Sigmoid colon (tissue), 7 donors: ENCODE data around the gene RABGAP1. TPM values are rescaled to one million over a fixed set of nuclear protein-coding genes. Genes with fewer than 3 reads are reported as not detected.

ENCODE experiments used
- DNase-seq: peaks from one replicate; pipeline ENCODE4 v3.0.0-alpha.2; 2019
- H3K27ac ChIP-seq, 4 donors: fragments of 200-600 bp; sonication (generic); one replicate each; pipeline ENCODE4 v1.5.1; 2016 to 2019; ENCODE audit warnings: mild to moderate bottlenecking in 1 of 4
- H3K27me3 ChIP-seq, 3 donors: fragments of 200-600 bp; sonication (generic); one replicate each; pipeline ENCODE4 v1.5.1; 2019; ENCODE audit warnings: mild to moderate bottlenecking in 1 of 3
- H3K36me3 ChIP-seq, 4 donors: fragments of 200-600 bp; sonication (generic); one replicate each; pipeline ENCODE4 v1.5.1; 2016 to 2019
- H3K4me1 ChIP-seq, 4 donors: fragments of 200-600 bp; sonication (generic); one replicate each; pipeline ENCODE4 v1.5.1; 2017 to 2019
- H3K4me3 ChIP-seq, 4 donors: fragments of 200-600 bp; sonication (generic); one replicate each; pipeline ENCODE4 v1.5.1; 2017 to 2019; ENCODE audit warnings: mild to moderate bottlenecking in 2 of 4, moderate library complexity in 1 of 4
- H3K9me3 ChIP-seq, 4 donors: fragments of 200-600 bp in 3 of 4; sonication (generic) in 3 of 4; one replicate each; pipeline versions ENCODE4 v1.5.1 to v1.6.1; 2013 to 2019
- CTCF ChIP-seq, 4 experiments: fragments of 450-650 bp in 3 of 4; fragments of 200-600 bp in 1 of 4; IDR thresholded peaks; one replicate each; pipeline ENCODE4 v1.5.1; 2016 to 2019; ENCODE audit warnings: antibody characterized with exemption in 4 of 4, mild to moderate bottlenecking in 3 of 4, moderate library complexity in 2 of 4
- EP300 ChIP-seq, 4 donors: sonication (generic); formaldehyde crosslinking; IDR thresholded peaks; one replicate each; pipeline ENCODE4 v1.6.1; 2017; ENCODE audit warnings: antibody characterized with exemption in 4 of 4
- POLR2A ChIP-seq, 2 donors: fragments of 450-650 bp; IDR thresholded peaks; one replicate each; pipeline ENCODE4 v1.6.1; 2016; ENCODE audit warnings: antibody characterized with exemption in 2 of 2, mild to moderate bottlenecking in 2 of 2, moderate library complexity in 2 of 2
- POLR2AphosphoS5 ChIP-seq, 4 donors: sonication (generic); formaldehyde crosslinking; IDR thresholded peaks; one replicate each; pipeline ENCODE4 v1.6.1; 2017; ENCODE audit warnings: antibody characterized with exemption in 4 of 4
- WGBS, 2 donors: extraction: QIAGEN DNeasy Blood & Tissue Kit; methylation state at CpG; one replicate each; pipeline ENCODE4 v1.1.7; 2013; 5-methylcytosine and 5-hydroxymethylcytosine counted together
- intact Hi-C: fragments of 100-400 bp; cut with DNase I; formaldehyde crosslinking; loops from one replicate; pipeline ENCODE4 v1.15.1; 2023
- polyA plus RNA-seq, 3 donors: library from polyadenylated mRNA; stranded (reverse); fragments of 200-250 nt; gene quantifications; one replicate each; pipeline ENCODE4 v1.2.3, GENCODE V29; 2013
- total RNA-seq, 4 donors: library from RNA; depleted of rRNA; stranded (reverse); fragments of >200 nt; gene quantifications; one replicate each; pipeline ENCODE4 v1.1.0, GENCODE V29; 2016
- donor health status: healthy with polysubstance abuse.
- donor health status: Bipolar disorder and iron deficiency.
- donor health status: healthy.

The RABGAP1 gene
- total and polyA plus RNA-seq, 7 donors, result 12.5 to 110 (median 90.6) TPM

- intact Hi-C loops, result no loop called here
Measured at GRCh38 chr9:123120131-123120530, 179.3 kb downstream of the RABGAP1 start.

GRCh38 chr9:123120953-123121352, 180.1 kb downstream of the RABGAP1 start:
- DNase-seq, result no peak
- WGBS, 2 donors, result 64 to 79% methylated on average over 1 of the region's 1 CpG
- intact Hi-C loops, result no loop called here
- Histone ChIP-seq H3K4me3 (no peak overlapping the region), H3K9me3 (no peaks in the 10 kb centered on the region), H3K4me1 (peaks cover 0 to 47% (median 37%) of the 10 kb centered on the region in 4 donors), H3K27ac (peak overlapping the region; percentile 23 to 66 (median 62)), H3K27me3 (no peaks in the 10 kb centered on the region), H3K36me3 (no peaks in the 10 kb centered on the region)
- TF ChIP-seq CTCF (IDR thresholded peaks at IDR 0.05), result no peak
- TF ChIP-seq POLR2A (IDR thresholded peaks at IDR 0.05), result no peak
- TF ChIP-seq POLR2AphosphoS5 (IDR thresholded peaks at IDR 0.05), result no peak
- TF ChIP-seq EP300 (IDR thresholded peaks at IDR 0.05), result no peak

More at GRCh38 chr9:123120131-123120530, 179.3 kb downstream of the RABGAP1 start:
- 50 to 76% methylated on average over 5 of the region's 5 CpGs for WGBS, 2 donors
- Histone ChIP-seq H3K27me3 (no peaks in the 10 kb centered on the region), H3K27ac (peak overlapping the region; percentile 34 to 66 (median 62)), H3K4me1 (peaks cover 0 to 55% (median 45%) of the 10 kb centered on the region in 4 donors), H3K9me3 (no peaks in the 10 kb centered on the region), H3K36me3 (no peaks in the 10 kb centered on the region), H3K4me3 (no peak overlapping the region)
- DNase-seq, result no peak
- TF ChIP-seq POLR2A (IDR thresholded peaks at IDR 0.05), result no peak
- TF ChIP-seq CTCF (IDR thresholded peaks at IDR 0.05), result no peak
- TF ChIP-seq EP300 (IDR thresholded peaks at IDR 0.05), result no peak
- no peak for TF ChIP-seq POLR2AphosphoS5 (IDR thresholded peaks at IDR 0.05)

GRCh38 chr9:123121457-123121856, 180.6 kb downstream of the RABGAP1 start:
- TF ChIP-seq POLR2A (IDR thresholded peaks at IDR 0.05) (no peak), CTCF (IDR thresholded peaks at IDR 0.05) (no peak), EP300 (IDR thresholded peaks at IDR 0.05) (no peak), POLR2AphosphoS5 (IDR thresholded peaks at IDR 0.05) (no peak)
- 25 to 67% methylated on average over 3 of the region's 3 CpGs for WGBS, 2 donors
- no peaks in the 10 kb centered on the region for H3K27me3 ChIP-seq
- H3K9me3 ChIP-seq, result no peaks in the 10 kb centered on the region
- no peak overlapping the region for H3K4me3 ChIP-seq
- no peak for DNase-seq
- intact Hi-C loops, result no loop called here
- peak overlapping the region in 2 of 4 donors; percentile 61 to 63 for H3K27ac ChIP-seq
- peaks cover 0 to 47% (median 35%) of the 10 kb centered on the region in 4 donors for H3K4me1 ChIP-seq
- no peaks in the 10 kb centered on the region for H3K36me3 ChIP-seq

- H3K4me1 ChIP-seq, result no peaks in the 10 kb centered on the region
- intact Hi-C loops, result no loop called here
- no peak for DNase-seq
- no peaks in the 10 kb centered on the region for H3K27me3 ChIP-seq
- H3K4me3 ChIP-seq, result no peak overlapping the region
- peaks cover 0 to 35% (median 0%) of the 10 kb centered on the region in 4 donors for H3K36me3 ChIP-seq
- H3K9me3 ChIP-seq, result no peaks in the 10 kb centered on the region
- no peak overlapping the region for H3K27ac ChIP-seq
- 83 to 95% methylated on average over 3 of the region's 3 CpGs for WGBS, 2 donors
- TF ChIP-seq POLR2AphosphoS5 (IDR thresholded peaks at IDR 0.05), result no peak
- no peak for TF ChIP-seq EP300 (IDR thresholded peaks at IDR 0.05)
- TF ChIP-seq CTCF (IDR thresholded peaks at IDR 0.05), result no peak
- TF ChIP-seq POLR2A (IDR thresholded peaks at IDR 0.05), result no peak
Measured at GRCh38 chr9:123127512-123128075, 186.8 kb downstream of the RABGAP1 start.

GRCh38 chr9:123128591-123128990, 187.8 kb downstream of the RABGAP1 start:
- Histone ChIP-seq H3K4me1 (no peaks in the 10 kb centered on the region), H3K4me3 (no peak overlapping the region), H3K9me3 (no peaks in the 10 kb centered on the region), H3K27ac (no peak overlapping the region), H3K27me3 (no peaks in the 10 kb centered on the region), H3K36me3 (peaks cover 0 to 37% (median 0%) of the 10 kb centered on the region in 4 donors)
- TF ChIP-seq POLR2A (IDR thresholded peaks at IDR 0.05) (no peak), CTCF (IDR thresholded peaks at IDR 0.05) (no peak), POLR2AphosphoS5 (IDR thresholded peaks at IDR 0.05) (no peak), EP300 (IDR thresholded peaks at IDR 0.05) (no peak)
- DNase-seq, result no peak
- intact Hi-C loops, result no loop called here
- WGBS, 2 donors, result 96 to 98% methylated on average over 4 of the region's 4 CpGs
